GM21825 (cell line): ENCODE measurements around the gene SOAT2.
"Not testable (repeated sequence)": the region's sequence is repeated elsewhere in the genome, so short reads cannot be mapped to it uniquely, and the experiment has no call there.

Source experiments
- ATAC-seq: cut with Tn5 transposase; IDR thresholded peaks from one replicate; pipeline ENCODE4 v1.9.1; 2021; ENCODE audit warnings: mild to moderate bottlenecking, moderate library complexity; ENCODE audit not compliant: unreplicated experiment

SOAT2 gene

GRCh38 chr12:53101931-53102781, 1.1 kb upstream of the SOAT2 start:
- ATAC-seq, result no peak

DNA sequence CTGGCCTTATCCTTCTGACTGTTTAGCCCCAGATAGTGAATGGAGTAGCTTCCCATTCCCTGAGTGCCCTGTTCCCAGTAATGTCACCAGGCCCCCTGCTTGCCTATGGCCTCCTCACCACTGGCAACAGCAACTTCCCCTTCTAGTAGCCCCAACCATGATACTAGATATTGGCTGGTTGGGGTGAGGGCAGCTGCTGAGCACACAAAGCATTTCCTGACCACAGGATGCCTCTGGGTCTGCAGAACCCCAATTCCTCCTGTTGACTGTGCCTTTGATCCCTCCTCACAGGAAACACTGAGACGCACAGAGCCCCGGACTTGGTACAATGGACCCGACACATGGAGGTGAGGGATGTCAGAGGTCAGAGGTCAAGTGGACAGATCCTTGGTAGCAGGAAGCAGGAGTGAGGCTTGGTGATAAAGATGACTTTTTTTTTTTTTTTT, 597 bp downstream of the SOAT2 start:
- no peak for ATAC-seq

- ATAC-seq, result no peak
Measured at GRCh38 chr12:53105256-53105655, 2.0 kb downstream of the SOAT2 start.

DNA sequence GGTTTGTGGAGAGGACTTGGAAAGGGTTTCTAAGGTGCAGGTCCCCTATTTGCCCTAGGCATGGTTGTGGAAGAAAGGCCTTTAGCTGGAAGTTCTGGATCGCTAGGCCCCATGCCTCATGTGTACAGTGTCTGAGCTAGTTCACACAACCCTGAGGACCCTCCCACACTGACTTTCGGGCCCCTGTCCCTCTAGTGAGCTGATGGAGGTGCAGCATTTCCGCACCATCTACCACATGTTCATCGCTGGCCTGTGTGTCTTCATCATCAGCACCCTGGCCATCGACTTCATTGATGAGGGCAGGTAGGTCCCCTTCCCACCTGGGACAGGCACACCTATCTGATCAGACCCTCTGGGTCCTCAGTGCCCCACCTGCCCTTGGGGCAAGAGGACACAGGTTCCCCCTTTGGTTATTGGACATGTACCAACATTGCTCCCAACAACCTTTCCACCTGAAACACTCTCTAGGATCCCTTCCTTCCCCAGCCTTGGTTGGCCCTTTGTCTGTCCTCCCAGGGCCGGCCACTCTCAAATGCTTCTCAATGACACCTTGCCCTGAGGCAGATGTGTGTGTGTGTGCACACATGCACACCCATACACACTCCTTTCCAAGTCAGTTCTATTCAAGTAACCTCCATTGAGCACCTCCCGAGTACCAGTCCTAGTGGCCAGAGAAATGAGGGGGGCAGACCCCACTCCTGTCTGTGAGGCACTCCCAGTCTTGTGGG, 2.6 kb downstream of the SOAT2 start:
- ATAC-seq, result no peak

DNA sequence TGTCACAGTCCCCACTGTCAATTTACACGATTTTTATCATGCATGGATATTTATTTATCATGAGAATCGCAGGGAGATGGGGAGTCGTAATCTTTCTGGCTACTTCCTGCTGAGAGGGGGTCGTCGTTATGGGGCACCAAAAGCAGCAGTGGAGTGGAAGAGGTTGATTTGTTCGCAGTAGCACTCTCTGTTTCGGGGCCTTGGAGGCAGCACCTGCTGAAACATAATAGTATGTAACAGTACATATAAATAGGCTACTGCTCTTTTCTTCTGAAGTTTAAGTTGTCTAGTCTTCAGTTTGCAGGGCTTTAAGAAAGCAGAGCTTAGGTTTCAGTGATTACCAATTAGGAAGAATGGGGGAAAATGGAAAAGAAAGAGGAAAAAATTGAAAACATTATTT, 3.8 kb downstream of the SOAT2 start:
- no peak for ATAC-seq

GRCh38 chr12:53112431-53112830, 9.1 kb downstream of the SOAT2 start:
- ATAC-seq, result not testable (repeated sequence)

GRCh38 chr12:53113136-53113705, 9.9 kb downstream of the SOAT2 start:
- ATAC-seq, result no peak

DNA sequence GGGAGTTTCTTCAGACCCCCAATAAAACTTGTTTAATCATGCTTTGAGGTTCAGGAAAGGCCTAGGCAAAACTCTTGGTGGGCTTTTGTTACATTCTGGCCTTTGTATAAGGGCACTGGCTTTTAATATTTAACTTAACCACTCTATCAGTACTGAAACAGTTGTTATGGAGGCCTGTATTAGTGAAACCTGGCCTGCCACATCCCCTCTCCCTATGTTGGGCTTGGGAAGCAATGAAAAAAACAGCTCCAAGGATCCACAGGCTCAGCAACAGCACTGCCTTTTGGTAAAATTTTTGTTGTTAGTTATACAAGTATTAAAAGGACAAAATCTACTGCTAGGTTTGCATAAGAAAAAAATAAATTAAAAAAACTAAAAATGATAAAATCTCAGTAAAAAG, 10.7 kb downstream of the SOAT2 start:
- ATAC-seq, result no peak

- no peak for ATAC-seq
Measured at GRCh38 chr12:53115112-53115890, 12.0 kb downstream of the SOAT2 start.

- no peak for ATAC-seq
Measured at GRCh38 chr12:53115891-53116648, 12.8 kb downstream of the SOAT2 start.

DNA sequence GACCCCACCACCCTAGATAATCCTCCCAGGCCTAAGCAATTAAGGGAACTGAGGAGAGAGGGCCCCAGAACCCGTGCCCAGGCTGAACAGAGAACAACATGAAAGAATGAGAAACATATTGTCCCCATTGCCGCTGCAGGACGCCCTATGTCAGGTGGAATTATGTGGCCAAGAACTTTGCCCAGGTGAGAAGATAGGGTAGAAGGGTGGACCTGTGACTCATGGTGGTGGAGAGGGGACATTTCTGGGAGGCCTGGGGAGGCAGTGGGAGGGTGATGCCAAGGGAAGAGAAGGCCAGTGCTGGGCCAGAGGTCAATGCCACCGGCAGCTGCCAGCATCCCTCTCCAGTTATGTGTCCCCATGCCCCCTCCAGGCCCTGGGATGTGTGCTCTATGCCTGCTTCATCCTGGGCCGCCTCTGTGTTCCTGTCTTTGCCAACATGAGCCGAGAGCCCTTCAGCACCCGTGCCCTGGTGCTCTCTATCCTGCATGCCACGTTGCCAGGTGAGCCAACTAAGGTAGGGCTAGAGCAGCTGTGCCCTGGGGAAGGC, 15.5 kb downstream of the SOAT2 start:
- ATAC-seq, result no peak

DNA sequence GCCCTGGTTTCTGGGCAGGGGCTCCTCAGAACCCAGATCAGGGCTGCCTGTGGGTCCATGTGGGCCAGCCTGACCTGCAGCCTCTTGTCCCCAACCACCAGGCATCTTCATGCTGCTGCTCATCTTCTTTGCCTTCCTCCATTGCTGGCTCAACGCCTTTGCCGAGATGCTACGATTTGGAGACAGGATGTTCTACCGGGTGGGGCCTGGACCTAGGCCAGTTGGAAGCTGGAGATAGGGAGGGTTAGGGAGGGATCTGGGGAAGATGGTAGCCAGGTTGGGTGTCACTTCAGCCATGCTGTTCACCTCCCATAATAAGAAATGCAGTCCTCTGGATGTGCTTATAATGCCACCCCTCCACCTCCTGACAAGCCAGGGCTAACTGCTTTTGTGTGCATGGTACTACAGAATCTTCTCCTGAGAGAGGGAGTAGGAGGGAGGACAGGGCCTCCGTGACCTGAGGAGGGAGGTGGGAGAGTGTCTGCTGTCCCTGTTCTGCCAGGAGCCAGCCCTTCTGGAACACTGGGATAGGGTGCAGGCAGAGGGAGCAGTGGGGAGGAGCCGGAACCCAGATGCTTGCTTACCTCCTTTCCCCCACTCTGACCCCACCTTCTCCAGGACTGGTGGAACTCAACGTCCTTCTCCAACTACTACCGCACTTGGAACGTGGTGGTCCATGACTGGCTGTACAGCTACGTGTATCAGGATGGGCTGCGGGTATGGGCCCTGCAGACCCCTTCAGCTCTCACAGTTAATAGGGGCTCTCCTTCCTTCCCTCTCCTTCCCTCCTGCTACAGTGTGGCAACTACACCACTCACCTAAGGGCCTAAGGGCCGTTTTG, 17.6 kb downstream of the SOAT2 start:
- ATAC-seq, result no peak

DNA sequence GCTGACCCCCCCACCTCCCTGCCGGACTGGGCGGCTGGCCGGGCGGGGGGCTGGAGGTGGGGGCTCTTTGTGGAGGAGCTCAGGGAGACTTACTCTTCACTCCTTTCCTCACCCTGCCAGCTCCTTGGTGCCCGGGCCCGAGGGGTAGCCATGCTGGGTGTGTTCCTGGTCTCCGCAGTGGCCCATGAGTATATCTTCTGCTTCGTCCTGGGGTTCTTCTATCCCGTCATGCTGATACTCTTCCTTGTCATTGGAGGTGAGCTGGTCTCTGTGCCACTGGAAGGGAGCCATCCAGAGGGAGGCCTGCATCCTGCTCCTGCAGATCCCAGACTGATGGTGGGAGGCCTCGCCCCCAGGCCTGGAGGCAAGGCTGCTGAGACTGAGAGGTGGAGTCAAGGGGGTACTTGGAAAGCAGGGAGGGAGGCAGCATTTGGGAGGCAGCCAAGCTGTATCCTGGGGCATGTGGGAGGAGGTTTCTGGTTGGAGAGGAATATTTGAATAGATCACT, 19.7 kb downstream of the SOAT2 start:
- ATAC-seq, result no peak

GRCh38 chr12:53123578-53124351, 20.5 kb downstream of the SOAT2 start:
- ATAC-seq, result no peak

GRCh38 chr12:53124352-53124723, 21.1 kb downstream of the SOAT2 start:
- no peak for ATAC-seq

DNA sequence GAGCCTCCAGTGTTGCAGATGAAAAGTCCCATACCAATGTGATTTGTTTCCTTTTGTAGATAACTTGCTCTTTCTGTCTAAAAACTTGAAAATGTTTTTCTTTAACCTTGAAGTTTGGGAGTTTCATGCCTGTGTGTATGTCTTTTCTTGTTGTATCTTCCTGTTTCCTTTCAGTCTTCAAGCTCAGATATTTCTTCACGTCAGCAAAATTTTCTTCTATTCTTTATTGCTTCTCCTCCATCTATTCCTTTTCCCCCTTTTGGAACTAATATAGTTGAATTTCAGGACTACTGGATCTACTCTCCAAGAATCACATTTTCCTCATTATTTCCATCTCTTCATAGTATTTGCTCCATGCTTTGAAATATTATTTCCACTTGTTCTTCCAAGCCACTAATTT, 23.9 kb downstream of the SOAT2 start:
- no peak for ATAC-seq

- no peak for ATAC-seq
Measured at GRCh38 chr12:53128780-53129569, 25.7 kb downstream of the SOAT2 start.
